OCI-LY3 (cell line): Measurements from ENCODE around the gene SLC6A20.
"Not testable (repeated sequence)": the region's sequence is repeated elsewhere in the genome, so short reads cannot be mapped to it uniquely, and the experiment has no call there.

Experiments
- H2AFZ ChIP-seq: fragments of 200-600, 300-600 bp; shearing (Covaris generic); 2 replicates; pipeline ENCODE4 v1.6.0; 2014; ENCODE audit warnings: antibody characterized with exemption, low read depth, low read length
- H3K27ac ChIP-seq: fragments of 200-600, 300-600 bp; sonication (generic); 2 replicates; pipeline ENCODE4 v1.5.1; 2014; ENCODE audit warnings: mild to moderate bottlenecking, low read length, moderate library complexity, mixed read lengths
- H3K27me3 ChIP-seq: fragments of 200-600, 300-600 bp; sonication (generic); 2 replicates; pipeline ENCODE4 v1.6.1; 2014; ENCODE audit warnings: low read depth, low read length, mixed read lengths
- H3K36me3 ChIP-seq: fragments of 200-600, 300-600 bp; sonication (generic); replicated peaks from 2 replicates; pipeline ENCODE3; 2014; ENCODE audit warnings: low read depth, low read length, mixed read lengths
- H3K4me1 ChIP-seq: fragments of 300-600, 200-600 bp; sonication (generic); 2 replicates; pipeline ENCODE4 v1.6.1; 2014; ENCODE audit warnings: low read length, mixed read lengths
- H3K4me2 ChIP-seq: fragments of 200-600, 300-600 bp; sonication (generic); 2 replicates; pipeline ENCODE4 v1.6.1; 2014; ENCODE audit warnings: low read length, mixed read lengths
- H3K4me3 ChIP-seq: fragments of 300-600, 200-600 bp; sonication (generic); 2 replicates; pipeline ENCODE4 v1.5.1; 2014; ENCODE audit warnings: antibody characterized with exemption, mild to moderate bottlenecking, low read length, moderate library complexity
- H3K79me2 ChIP-seq: fragments of 300-600, 200-600 bp; shearing (Covaris generic); 2 replicates; pipeline ENCODE4 v1.6.1; 2014; ENCODE audit warnings: mild to moderate bottlenecking, low read length, mixed read lengths
- H3K9ac ChIP-seq: fragments of 300-600, 200-600 bp; shearing (Covaris generic); 2 replicates; pipeline ENCODE4 v1.6.0; 2014; ENCODE audit warnings: mild to moderate bottlenecking, low read length, moderate library complexity
- H3K9me3 ChIP-seq: fragments of 200-600, 300-600 bp; shearing (Covaris generic); 2 replicates; pipeline ENCODE4 v1.6.1; 2014; ENCODE audit warnings: low read length, mixed read lengths; ENCODE audit not compliant: insufficient read depth
- H4K20me1 ChIP-seq: fragments of 200-600, 300-600 bp; sonication (generic); 2 replicates; pipeline ENCODE4 v1.6.1; 2016; ENCODE audit warnings: low read length, mixed read lengths; ENCODE audit not compliant: insufficient read depth
- CTCF ChIP-seq: fragments of 200-600, 300-600 bp; sonication (generic); IDR thresholded peaks from 2 replicates; pipeline ENCODE4 v1.5.1; 2014; ENCODE audit warnings: antibody characterized with exemption, low read length, low read depth
- EZH2phosphoT487 ChIP-seq: fragments of 200-600 bp; shearing (Covaris generic); IDR thresholded peaks from 2 replicates; pipeline ENCODE4 v1.6.1; 2018; ENCODE audit warnings: antibody characterized with exemption, mixed run types, low read depth

SLC6A20 gene

GRCh38 chr3:45749880-45750279, 46.5 kb downstream of the SLC6A20 start:
- no peak overlapping the region for H3K9ac ChIP-seq
- no peak overlapping the region for H3K4me2 ChIP-seq
- TF ChIP-seq EZH2phosphoT487: no peak
- no peak for TF ChIP-seq CTCF
- no peaks in the 10 kb centered on the region for H3K79me2 ChIP-seq
- no peaks in the 10 kb centered on the region for H3K27me3 ChIP-seq
- no peaks in the 10 kb centered on the region for H3K9me3 ChIP-seq
- H3K4me1 ChIP-seq: no peaks in the 10 kb centered on the region
- H2AFZ ChIP-seq: no peak overlapping the region
- H3K4me3 ChIP-seq: no peak overlapping the region
- no peaks in the 10 kb centered on the region for H4K20me1 ChIP-seq
- peaks cover 2% of the 10 kb centered on the region for H3K36me3 ChIP-seq
- no peak overlapping the region for H3K27ac ChIP-seq

GRCh38 chr3:45749036-45749600, 47.2 kb downstream of the SLC6A20 start:
- not testable (repeated sequence) for H3K9me3 ChIP-seq, H4K20me1 ChIP-seq, H3K27ac ChIP-seq

GRCh38 chr3:45748068-45748467, 48.3 kb downstream of the SLC6A20 start:
- no peak overlapping the region for H3K4me2 ChIP-seq
- H3K9ac ChIP-seq: no peak overlapping the region
- no peaks in the 10 kb centered on the region for H4K20me1 ChIP-seq
- peaks cover 5% of the 10 kb centered on the region for H3K36me3 ChIP-seq
- H3K27ac ChIP-seq: no peak overlapping the region
- no peaks in the 10 kb centered on the region for H3K4me1 ChIP-seq
- TF ChIP-seq EZH2phosphoT487: no peak
- TF ChIP-seq CTCF: no peak
- H3K27me3 ChIP-seq: no peaks in the 10 kb centered on the region
- no peak overlapping the region for H3K4me3 ChIP-seq
- H2AFZ ChIP-seq: no peak overlapping the region
- no peaks in the 10 kb centered on the region for H3K9me3 ChIP-seq
- H3K79me2 ChIP-seq: no peaks in the 10 kb centered on the region

More at GRCh38 chr3:45749036-45749600, 47.2 kb downstream of the SLC6A20 start:
- not testable (repeated sequence) for H3K4me3 ChIP-seq, H3K4me1 ChIP-seq, H3K36me3 ChIP-seq, H2AFZ ChIP-seq, H3K9ac ChIP-seq, H3K27me3 ChIP-seq, H3K79me2 ChIP-seq, H3K4me2 ChIP-seq

GRCh38 chr3:45746777-45747622, 49.3 kb downstream of the SLC6A20 start:
- Histone ChIP-seq H3K36me3 (peaks cover 12% of the 10 kb centered on the region), H3K27me3 (no peaks in the 10 kb centered on the region), H3K27ac (no peak overlapping the region), H3K4me1 (peaks cover under 1% of the 10 kb centered on the region), H3K9me3 (no peaks in the 10 kb centered on the region), H2AFZ (no peak overlapping the region), H3K4me2 (no peak overlapping the region), H4K20me1 (0 out of 2 replicates have a peak, but pooled peaks cover 4% of the 10 kb centered on the region), H3K79me2 (no peaks in the 10 kb centered on the region), H3K9ac (no peak overlapping the region), H3K4me3 (no peak overlapping the region)
- TF ChIP-seq CTCF: no peak
- TF ChIP-seq EZH2phosphoT487: no peak
